Erythroblast (primary cell): ENCODE results near the gene KRTAP5-5.

Source experiments
- GATA1 ChIP-seq: IDR thresholded peaks from 2 replicates; pipeline ENCODE4 v1.6.1; 2011; ENCODE audit warnings: low read depth, mild to moderate bottlenecking, control low read depth, low read length, moderate library complexity
- POLR2A ChIP-seq: IDR thresholded peaks from 2 replicates; pipeline ENCODE4 v1.6.1; 2011; ENCODE audit warnings: mild to moderate bottlenecking, low read length

- TF ChIP-seq POLR2A, result no peak
- TF ChIP-seq GATA1, result no peak
Measured at GRCh38 chr11:1645357-1645821, 15.8 kb downstream of the KRTAP5-5 start.
